Lung (tissue), 12 donors: Measurements from ENCODE around the gene RPTN. TPM values are rescaled to one million over a fixed set of nuclear protein-coding genes. Genes with fewer than 3 reads are reported as not detected.

Experiments used
- ATAC-seq: fragments of 200-7000 bp; cut with Tn5 transposase; one replicate; pipeline ENCODE4 v1.9.1; 2020; ENCODE audit warnings: moderate number of reproducible peaks; ENCODE audit not compliant: insufficient read depth, low FRiP score
- DNase-seq, 3 donors: peaks; one replicate each; pipeline ENCODE4 v3.0.0-alpha.2; 2013 to 2017
- H3K27ac ChIP-seq, 2 donors: one replicate each; pipeline ENCODE4 v1.5.1; 2013; ENCODE audit warnings: mild to moderate bottlenecking in 2 of 2, moderate library complexity in 2 of 2, control low read depth in 1 of 2, inconsistent platforms in 1 of 2, low read depth in 1 of 2, low read length in 1 of 2
- H3K27me3 ChIP-seq, 3 donors: one replicate each; pipeline ENCODE4 v1.5.1; 2013; ENCODE audit warnings: low read length in 2 of 3; ENCODE audit not compliant: control insufficient read depth in 3 of 3, insufficient read depth in 3 of 3
- H3K36me3 ChIP-seq, 4 donors: one replicate each; pipeline ENCODE4 v1.5.1; 2013; ENCODE audit warnings: low read length in 4 of 4, mild to moderate bottlenecking in 1 of 4, moderate library complexity in 1 of 4; ENCODE audit not compliant: control insufficient read depth in 4 of 4, insufficient read depth in 4 of 4
- H3K4me1 ChIP-seq, 5 donors: one replicate each; pipeline ENCODE4 v1.5.1; 2013; ENCODE audit warnings: low read length in 5 of 5, mild to moderate bottlenecking in 2 of 5, moderate library complexity in 1 of 5; ENCODE audit not compliant: control insufficient read depth in 5 of 5, insufficient read depth in 5 of 5
- H3K4me3 ChIP-seq: one replicate; pipeline ENCODE4 v1.5.1; 2013; ENCODE audit warnings: mild to moderate bottlenecking, control low read depth, moderate library complexity
- H3K9ac ChIP-seq, 2 donors: one replicate each; pipeline ENCODE4 v1.5.1; 2013; ENCODE audit warnings: low read length in 2 of 2, control low read depth in 1 of 2; ENCODE audit not compliant: insufficient read depth in 1 of 2
- H3K9me3 ChIP-seq, 4 donors: one replicate each; pipeline ENCODE4 v1.5.1; 2013; ENCODE audit warnings: low read length in 3 of 4, mild to moderate bottlenecking in 1 of 4, moderate library complexity in 1 of 4; ENCODE audit not compliant: control insufficient read depth in 4 of 4, insufficient read depth in 3 of 4
- WGBS, 2 donors: extraction: QIAGEN DNeasy Blood & Tissue Kit; methylation state at CpG; one replicate each; pipeline ENCODE4 v1.1.7; 2013; 5-methylcytosine and 5-hydroxymethylcytosine counted together
- polyA plus RNA-seq, 2 donors: library from polyadenylated mRNA; stranded (reverse); fragments of 200-250 nt; gene quantifications; one replicate each; pipeline ENCODE4 v1.2.1, GENCODE V29; 2013
- total RNA-seq, 2 donors: library from RNA; depleted of rRNA in 1 of 2; stranded (reverse); fragments of >200 nt in 1 of 2; gene quantifications; one replicate each; pipeline ENCODE4 v1.2.1, GENCODE V29; 2014 to 2021
- TF ChIP-seq, protein P1 (sequence below): IDR thresholded peaks from 2 replicates; pipeline ENCODE4 v1.5.1; 2012; ENCODE audit warnings: mild to moderate bottlenecking; ENCODE audit errors: control extremely low read depth, extremely low read depth
- donor health status: control.
- donor health status: control.
- donor health status: Bipolar disorder and iron deficiency.
- donor health status: healthy.
- donor health status: DM: yes; HTN: yes; CAD: no.

RPTN gene
- total and polyA plus RNA-seq, 4 donors = not detected

DNA sequence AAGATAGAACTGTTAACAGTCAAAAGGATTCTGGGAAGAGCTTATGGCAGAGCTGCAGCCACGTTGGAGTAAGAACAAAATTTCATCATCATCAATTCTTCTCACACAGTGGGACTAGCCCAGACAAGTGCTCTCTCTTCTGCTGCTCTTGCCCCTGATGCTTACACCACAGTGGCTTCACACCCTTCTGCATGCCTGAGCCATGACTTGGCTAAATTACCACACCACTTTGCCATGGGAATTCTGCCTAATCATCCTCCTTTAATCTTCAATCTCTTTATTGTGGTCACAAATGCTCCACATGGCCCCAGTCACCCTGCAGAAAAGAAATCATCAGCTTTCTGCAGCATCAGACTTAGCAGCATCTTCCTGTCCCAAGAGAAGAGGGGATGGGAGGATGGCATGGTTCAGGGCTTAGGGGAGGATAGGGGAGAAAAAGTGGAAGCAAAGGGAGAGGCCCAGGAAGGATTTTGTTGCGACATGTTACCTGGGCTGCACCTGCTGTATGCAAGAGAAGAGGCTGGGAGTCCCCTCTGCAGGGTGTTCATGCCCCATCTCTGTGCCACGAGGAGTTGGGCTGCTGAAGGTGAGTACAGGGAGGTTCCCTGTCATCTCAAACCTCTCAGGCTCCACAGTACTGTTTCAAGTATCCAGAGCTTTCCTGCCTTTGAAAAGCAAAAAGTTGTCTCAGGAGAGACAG is 9.0 kb upstream of the RPTN start:
- 36 to 41% methylated on average over 3 of the region's 3 CpGs for WGBS, 2 donors
- H3K9me3 ChIP-seq = no peaks in the 10 kb centered on the region
- no peaks in the 10 kb centered on the region for H3K27me3 ChIP-seq
- no peaks in the 10 kb centered on the region for H3K36me3 ChIP-seq
- peaks cover 0 to 5% (median 0%) of the 10 kb centered on the region in 5 donors for H3K4me1 ChIP-seq
- TF ChIP-seq, protein P1, sequence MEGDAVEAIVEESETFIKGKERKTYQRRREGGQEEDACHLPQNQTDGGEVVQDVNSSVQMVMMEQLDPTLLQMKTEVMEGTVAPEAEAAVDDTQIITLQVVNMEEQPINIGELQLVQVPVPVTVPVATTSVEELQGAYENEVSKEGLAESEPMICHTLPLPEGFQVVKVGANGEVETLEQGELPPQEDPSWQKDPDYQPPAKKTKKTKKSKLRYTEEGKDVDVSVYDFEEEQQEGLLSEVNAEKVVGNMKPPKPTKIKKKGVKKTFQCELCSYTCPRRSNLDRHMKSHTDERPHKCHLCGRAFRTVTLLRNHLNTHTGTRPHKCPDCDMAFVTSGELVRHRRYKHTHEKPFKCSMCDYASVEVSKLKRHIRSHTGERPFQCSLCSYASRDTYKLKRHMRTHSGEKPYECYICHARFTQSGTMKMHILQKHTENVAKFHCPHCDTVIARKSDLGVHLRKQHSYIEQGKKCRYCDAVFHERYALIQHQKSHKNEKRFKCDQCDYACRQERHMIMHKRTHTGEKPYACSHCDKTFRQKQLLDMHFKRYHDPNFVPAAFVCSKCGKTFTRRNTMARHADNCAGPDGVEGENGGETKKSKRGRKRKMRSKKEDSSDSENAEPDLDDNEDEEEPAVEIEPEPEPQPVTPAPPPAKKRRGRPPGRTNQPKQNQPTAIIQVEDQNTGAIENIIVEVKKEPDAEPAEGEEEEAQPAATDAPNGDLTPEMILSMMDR = no peak
- DNase-seq (no peak), ATAC-seq (peak; percentile 35)
- H3K27ac ChIP-seq = peak overlapping the region in 1 of 2 donors; percentile 26
- H3K9ac ChIP-seq = no peak overlapping the region
- H3K4me3 ChIP-seq = no peak overlapping the region

DNA sequence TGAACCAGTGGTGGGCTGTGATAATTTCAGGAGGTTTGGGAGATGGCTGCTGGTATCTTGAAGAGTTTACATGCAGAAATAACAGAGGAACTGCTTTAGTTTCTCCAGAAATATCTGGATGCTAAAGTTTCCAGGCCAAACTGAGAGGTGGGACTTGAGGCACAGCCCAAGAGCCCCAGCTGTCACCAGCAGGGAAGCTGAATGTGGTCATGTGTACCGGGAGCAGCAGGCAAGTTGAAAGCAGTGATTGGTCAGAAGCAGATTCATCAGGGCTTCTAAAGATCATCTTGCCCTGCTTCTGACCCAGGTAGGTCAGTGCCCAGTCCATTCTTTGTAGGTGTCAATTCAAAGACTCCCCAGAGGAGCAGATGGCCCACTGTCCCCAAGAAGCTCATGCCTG is 7.9 kb upstream of the RPTN start:
- no peak overlapping the region for H3K4me3 ChIP-seq
- no peaks in the 10 kb centered on the region for H3K27me3 ChIP-seq
- no peaks in the 10 kb centered on the region for H3K9me3 ChIP-seq
- no peak overlapping the region for H3K9ac ChIP-seq
- DNase-seq (no peak), ATAC-seq (no peak)
- H3K36me3 ChIP-seq = no peaks in the 10 kb centered on the region
- 61 to 71% methylated on average over 1 of the region's 1 CpG for WGBS, 2 donors
- H3K4me1 ChIP-seq = peaks cover 0 to 5% (median 0%) of the 10 kb centered on the region in 5 donors
- TF ChIP-seq, protein P1 = no peak
- H3K27ac ChIP-seq = no peak overlapping the region

DNA sequence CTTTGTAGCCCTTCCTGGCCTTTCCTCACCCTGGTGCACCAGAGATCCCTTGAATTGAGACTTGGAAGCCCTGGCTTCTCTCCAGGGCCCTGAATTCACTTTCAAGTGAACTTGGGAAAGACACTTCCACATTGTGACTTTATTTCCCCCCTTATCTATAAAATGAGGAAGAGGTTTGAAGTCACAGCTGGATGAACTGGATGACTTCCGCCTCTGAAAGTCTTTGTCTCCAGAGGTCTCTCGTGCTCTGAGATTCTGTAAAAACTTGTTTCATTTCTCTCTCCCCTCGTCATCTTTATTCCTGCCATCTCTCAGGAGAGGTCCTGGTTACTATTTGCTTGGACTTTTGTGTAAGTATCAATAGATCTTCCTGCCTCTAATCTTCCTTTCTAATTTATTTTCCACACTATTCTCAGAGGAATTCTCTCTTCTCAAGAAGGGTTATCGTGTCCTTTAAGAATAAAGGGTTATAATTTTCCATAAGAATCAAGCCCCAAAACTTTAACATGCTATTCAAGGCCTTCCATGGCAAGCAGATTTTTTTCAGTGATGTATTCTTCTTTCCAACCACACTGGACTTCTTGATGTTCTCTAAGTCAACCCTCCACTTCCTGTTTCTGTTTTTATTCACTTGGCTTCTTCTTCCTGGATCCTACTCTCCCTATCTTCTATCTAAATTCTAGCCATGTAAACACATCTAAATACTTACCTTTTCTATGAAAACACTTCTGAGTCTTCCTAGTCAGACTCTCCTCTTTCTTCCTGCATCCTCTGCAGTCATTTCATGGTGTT is 6.5 kb upstream of the RPTN start:
- WGBS, 2 donors = 68 to 70% methylated on average over 4 of the region's 4 CpGs
- Histone ChIP-seq H3K9ac (no peak overlapping the region), H3K27ac (peak overlapping the region in 1 of 2 donors; percentile 20), H3K36me3 (no peaks in the 10 kb centered on the region), H3K27me3 (no peaks in the 10 kb centered on the region), H3K4me3 (no peak overlapping the region), H3K9me3 (no peaks in the 10 kb centered on the region), H3K4me1 (peaks cover 0 to 5% (median 0%) of the 10 kb centered on the region in 5 donors)
- DNase-seq (no peak), ATAC-seq (no peak)
- TF ChIP-seq, protein P1 = no peak
